Fibroblast of pulmonary artery (primary cell): ENCODE data around the gene TSEN54.
"Not testable (repeated sequence)": the region's sequence is repeated elsewhere in the genome, so short reads cannot be mapped to it uniquely, and the experiment has no call there.

Experiments used
- DNase-seq: peaks from one replicate; pipeline ENCODE4 v3.0.0-alpha.2; 2010; ENCODE audit warnings: low read depth
- H3K4me3 ChIP-seq: replicated peaks from 2 replicates; pipeline ENCODE4 v1.5.1; 2011; ENCODE audit warnings: low read depth, mild to moderate bottlenecking, control low read depth, low read length, moderate library complexity
- CTCF ChIP-seq: IDR thresholded peaks from 2 replicates; pipeline ENCODE4 v1.5.1; 2011; ENCODE audit warnings: mild to moderate bottlenecking, control low read depth, low read length, inconsistent platforms; ENCODE audit errors: missing control alignments

The TSEN54 gene

GRCh38 chr17:75475144-75475835, 41.0 kb upstream of the TSEN54 start:
- no peak overlapping the region for H3K4me3 ChIP-seq
- no peak for DNase-seq
- no peak for TF ChIP-seq CTCF

GRCh38 chr17:75475851-75476250, 40.5 kb upstream of the TSEN54 start:
- no peak overlapping the region for H3K4me3 ChIP-seq
- peak; percentile 47 for DNase-seq
- no peak for TF ChIP-seq CTCF

DNA sequence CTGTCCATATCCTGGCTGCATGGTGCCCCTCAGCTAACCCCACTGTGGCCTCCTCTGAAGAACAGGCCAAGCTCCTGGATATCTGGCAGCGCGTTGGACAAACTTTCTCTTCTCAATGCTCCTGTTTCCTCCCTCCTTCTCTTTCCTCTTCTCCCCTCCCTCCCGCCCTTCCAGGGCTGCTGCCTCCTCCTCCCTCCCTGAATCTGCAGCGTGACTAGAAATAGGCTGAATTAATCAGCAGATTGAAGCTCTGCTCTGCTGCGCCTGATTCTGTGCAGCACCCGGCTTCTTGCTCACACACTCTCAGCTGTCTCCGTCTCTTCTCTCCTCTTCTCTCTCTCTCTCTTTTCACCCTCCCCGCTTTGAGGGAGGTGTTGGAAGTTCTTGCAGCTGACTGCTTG, 40.1 kb upstream of the TSEN54 start:
- no peak overlapping the region for H3K4me3 ChIP-seq
- TF ChIP-seq CTCF: no peak
- peak; percentile 50 for DNase-seq

- no peak for DNase-seq
- TF ChIP-seq CTCF: no peak
- no peak overlapping the region for H3K4me3 ChIP-seq
These were observed 39.4 kb upstream of the TSEN54 start for GRCh38 chr17:75476752-75477489.

- not testable (repeated sequence) for H3K4me3 ChIP-seq, DNase-seq
These were observed 38.9 kb upstream of the TSEN54 start for GRCh38 chr17:75477490-75477862.

- no peak overlapping the region for H3K4me3 ChIP-seq
- no peak for TF ChIP-seq CTCF
These were observed 37.8 kb upstream of the TSEN54 start for GRCh38 chr17:75478508-75478907.

DNA sequence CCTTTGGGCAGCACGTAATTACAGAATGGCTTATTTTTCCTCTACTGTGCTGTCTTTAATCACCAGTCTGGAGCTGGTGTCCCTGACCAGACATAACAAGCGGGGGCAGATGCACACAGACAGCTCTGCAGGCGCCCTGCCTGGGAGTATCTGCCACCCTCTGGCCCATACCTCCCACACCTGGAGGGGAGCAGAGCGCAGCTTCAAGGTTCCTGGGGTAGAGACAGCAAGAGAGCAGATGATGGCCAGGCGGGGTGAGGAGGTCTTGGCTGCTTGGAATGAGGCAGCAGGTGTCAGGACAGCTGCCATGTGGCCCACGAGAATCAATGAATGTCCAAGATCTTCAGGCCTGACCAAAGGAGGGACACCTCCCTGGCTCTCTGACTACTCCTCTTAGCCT, 36.0 kb upstream of the TSEN54 start:
- H3K4me3 ChIP-seq: no peak overlapping the region
- DNase-seq: no peak
- no peak for TF ChIP-seq CTCF

More at GRCh38 chr17:75478508-75478907, 37.8 kb upstream of the TSEN54 start:
- no peak for DNase-seq
